Stimulated activated CD4-positive, alpha-beta T cell treated with anti-CD3 and anti-CD28 coated beads, Interleukin-15, amount 100 ng/mL, for 48 hours (primary cell): ENCODE measurements around the gene TAF11L14.
"Not testable (repeated sequence)": the region's sequence is repeated elsewhere in the genome, so short reads cannot be mapped to it uniquely, and the experiment has no call there.

ENCODE experiments used
- DNase-seq, 2 donors: peaks; one replicate each; pipeline ENCODE4 v3.0.0-alpha.2; 2020; ENCODE audit warnings: low read depth in 2 of 2

Gene TAF11L14

GRCh38 chr5:17634160-17634559, at the start of gene TAF11L14:
TAF11L14 (plus strand) TSS chr5:17634460.
- DNase-seq, result no peak

- DNase-seq, result not testable (repeated sequence)
Observed at GRCh38 chr5:17585658-17586057, 48.6 kb upstream of the TAF11L14 start, which contains the start of gene TAF11L7. TAF11L7 (minus strand) TSS chr5:17585758.

- DNase-seq, result not testable (repeated sequence)
Observed at GRCh38 chr5:17590860-17591259, 43.4 kb upstream of the TAF11L14 start, which contains the start of gene TAF11L8. TAF11L8 (minus strand) TSS chr5:17590960.

- not testable (repeated sequence) for DNase-seq
Observed at GRCh38 chr5:17594255-17594654, 40.0 kb upstream of the TAF11L14 start, which contains the start of gene TAF11L9. TAF11L9 (minus strand) TSS chr5:17594394.

- DNase-seq, result not testable (repeated sequence)
Observed at GRCh38 chr5:17597728-17598127, 36.5 kb upstream of the TAF11L14 start, which contains the start of gene TAF11L10. TAF11L10 (minus strand) TSS chr5:17597828.

GRCh38 chr5:17603880-17604279, 30.4 kb upstream of the TAF11L14 start, which contains the start of gene TAF11L11:
TAF11L11 (plus strand) TSS chr5:17604183.
- not testable (repeated sequence) for DNase-seq

GRCh38 chr5:17604951-17605350, 29.3 kb upstream of the TAF11L14 start:
- no peak for DNase-seq

GRCh38 chr5:17607461-17607860, 26.8 kb upstream of the TAF11L14 start:
- not testable (repeated sequence) for DNase-seq

GRCh38 chr5:17610092-17610491, 24.2 kb upstream of the TAF11L14 start, which contains the start of gene TAF11L12:
TAF11L12 (plus strand) TSS chr5:17610392.
- not testable (repeated sequence) for DNase-seq

GRCh38 chr5:17614872-17615605, 19.2 kb upstream of the TAF11L14 start:
- DNase-seq, result no peak

GRCh38 chr5:17619354-17619753, 14.9 kb upstream of the TAF11L14 start:
- DNase-seq, result no peak

- DNase-seq, result no peak
Observed at GRCh38 chr5:17620627-17621026, 13.6 kb upstream of the TAF11L14 start.

- no peak for DNase-seq
Observed at GRCh38 chr5:17625686-17626085, 8.6 kb upstream of the TAF11L14 start.

GRCh38 chr5:17631788-17632187, 2.5 kb upstream of the TAF11L14 start, which contains the start of gene TAF11L13:
TAF11L13 (plus strand) TSS chr5:17632088.
- DNase-seq, result not testable (repeated sequence)

- DNase-seq, result not testable (repeated sequence)
Observed at GRCh38 chr5:17649232-17649631, 15.0 kb downstream of the TAF11L14 start.

- DNase-seq, result not testable (repeated sequence)
Observed at GRCh38 chr5:17655201-17655759, 21.0 kb downstream of the TAF11L14 start.

GRCh38 chr5:17655921-17656320, 21.7 kb downstream of the TAF11L14 start:
- no peak for DNase-seq

GRCh38 chr5:17663182-17663581, 28.9 kb downstream of the TAF11L14 start:
- no peak for DNase-seq

GRCh38 chr5:17665836-17666235, 31.6 kb downstream of the TAF11L14 start:
- DNase-seq, result no peak

GRCh38 chr5:17666726-17667235, 32.5 kb downstream of the TAF11L14 start:
- no peak for DNase-seq

GRCh38 chr5:17670353-17670752, 36.1 kb downstream of the TAF11L14 start:
- no peak for DNase-seq

- DNase-seq, result no peak
Observed at GRCh38 chr5:17678751-17679324, 44.6 kb downstream of the TAF11L14 start.
